WTC11 (cell line): Measurements from ENCODE around the gene GRAMD4. TPM values are rescaled to one million over a fixed set of nuclear protein-coding genes. Genes with fewer than 3 reads are reported as not detected.

Experiments
- ATAC-seq: fragments of 200-7000 bp; cut with Tn5 transposase; 2 replicates; pipeline ENCODE4 v1.10.0; 2021; ENCODE audit warnings: mild to moderate bottlenecking, moderate library complexity
- CTCF ChIA-PET: fragments of 300-600 bp; sonication (Branson Sonifier 250); formaldehyde crosslinking; loops from one replicate; lab custom pipeline; 2021; ENCODE audit warnings: antibody characterized with exemption; lab: Charles Lee
- POLR2A ChIA-PET: fragments of 350-600 bp; sonication (Branson Sonifier 250); formaldehyde crosslinking; loops from one replicate; lab custom pipeline; 2021; ENCODE audit warnings: antibody characterized with exemption; lab: Charles Lee
- DNase-seq: peaks from one replicate; pipeline ENCODE4 v3.0.0; 2021; ENCODE audit warnings: low spot score
- H3K27ac Mint-ChIP-seq: 2 replicates; pipeline ENCODE4 v1.8.0; 2021; ENCODE audit warnings: mixed read lengths
- H3K27me3 Mint-ChIP-seq: 2 replicates; pipeline ENCODE4 v1.8.0; 2021; ENCODE audit warnings: low read depth, mild to moderate bottlenecking, moderate library complexity, mixed read lengths
- H3K36me3 Mint-ChIP-seq: 2 replicates; pipeline ENCODE4 v1.8.0; 2021; ENCODE audit warnings: mixed read lengths
- H3K4me1 Mint-ChIP-seq: 2 replicates; pipeline ENCODE4 v1.8.0; 2022; ENCODE audit warnings: mixed read lengths
- H3K4me3 Mint-ChIP-seq: 2 replicates; pipeline ENCODE4 v1.8.0; 2021; ENCODE audit warnings: mild to moderate bottlenecking, moderate library complexity, mixed read lengths
- H3K9me3 Mint-ChIP-seq: 2 replicates; pipeline ENCODE4 v1.8.0; 2021; ENCODE audit warnings: mixed read lengths
- ATF1 ChIP-seq: sonication (generic); formaldehyde crosslinking; IDR thresholded peaks from 2 replicates; pipeline ENCODE4 v1.8.1; 2023; ENCODE audit warnings: mild to moderate bottlenecking, moderate library complexity, missing genetic modification reagents
- ATF6 ChIP-seq: sonication (generic); formaldehyde crosslinking; IDR thresholded peaks from 2 replicates; pipeline ENCODE4 v1.8.1; 2023; ENCODE audit warnings: mild to moderate bottlenecking, missing genetic modification reagents
- CREM ChIP-seq: sonication (generic); formaldehyde crosslinking; IDR thresholded peaks from 2 replicates; pipeline ENCODE4 v1.8.1; 2022; ENCODE audit warnings: mild to moderate bottlenecking, missing genetic modification reagents, moderate library complexity
- E2F5 ChIP-seq: sonication (generic); formaldehyde crosslinking; IDR thresholded peaks from 2 replicates; pipeline ENCODE4 v1.8.1; 2022; ENCODE audit warnings: mild to moderate bottlenecking, moderate library complexity, missing genetic modification reagents
- EMX1 ChIP-seq: fragments of 250-450 bp; sonication (Bioruptor Pico); IDR thresholded peaks from 2 replicates; pipeline ENCODE4 v1.8.0; 2021; ENCODE audit warnings: mild to moderate bottlenecking
- GABPB1 ChIP-seq: sonication (generic); formaldehyde crosslinking; IDR thresholded peaks from 2 replicates; pipeline ENCODE4 v1.8.1; 2023; ENCODE audit warnings: mild to moderate bottlenecking, missing genetic modification reagents
- GRHL2 ChIP-seq: fragments of 250-450 bp; sonication (Bioruptor Pico); IDR thresholded peaks from 2 replicates; pipeline ENCODE4 v1.8.0; 2022; ENCODE audit warnings: mild to moderate bottlenecking, moderate library complexity; ENCODE audit not compliant: insufficient replicate concordance, severe bottlenecking
- MAX ChIP-seq: sonication (generic); formaldehyde crosslinking; IDR thresholded peaks from 2 replicates; pipeline ENCODE4 v1.8.0; 2022; ENCODE audit warnings: mild to moderate bottlenecking, missing genetic modification reagents
- NR2C2 ChIP-seq: sonication (generic); formaldehyde crosslinking; IDR thresholded peaks from 2 replicates; pipeline ENCODE4 v1.8.0; 2022; ENCODE audit warnings: mild to moderate bottlenecking, missing genetic modification reagents
- OVOL2 ChIP-seq: fragments of 250-450 bp; sonication (Bioruptor Pico); IDR thresholded peaks from 2 replicates; pipeline ENCODE4 v1.9.0; 2021; ENCODE audit warnings: mild to moderate bottlenecking, borderline replicate concordance
- PRRX2 ChIP-seq: fragments of 250-450 bp; sonication (Bioruptor Pico); IDR thresholded peaks from 2 replicates; pipeline ENCODE4 v1.8.0; 2021; ENCODE audit warnings: mild to moderate bottlenecking
- TEAD1 ChIP-seq: sonication (generic); formaldehyde crosslinking; IDR thresholded peaks from 2 replicates; pipeline ENCODE4 v1.8.0; 2022; ENCODE audit warnings: mild to moderate bottlenecking, missing genetic modification reagents
- TEAD4 ChIP-seq: sonication (generic); formaldehyde crosslinking; IDR thresholded peaks from 2 replicates; pipeline ENCODE4 v1.8.0; 2022; ENCODE audit warnings: mild to moderate bottlenecking, missing genetic modification reagents
- TP53 ChIP-seq: sonication (generic); formaldehyde crosslinking; IDR thresholded peaks from 2 replicates; pipeline ENCODE4 v1.8.1; 2023; ENCODE audit warnings: mild to moderate bottlenecking, missing genetic modification reagents
- USF2 ChIP-seq: sonication (generic); formaldehyde crosslinking; IDR thresholded peaks from 2 replicates; pipeline ENCODE4 v1.8.1; 2023; ENCODE audit warnings: mild to moderate bottlenecking, missing genetic modification reagents, moderate library complexity
- ZBTB21 ChIP-seq: sonication (generic); formaldehyde crosslinking; IDR thresholded peaks from 2 replicates; pipeline ENCODE4 v1.8.1; 2023; ENCODE audit warnings: mild to moderate bottlenecking, missing genetic modification reagents, borderline replicate concordance
- ZBTB43 ChIP-seq: sonication (generic); formaldehyde crosslinking; IDR thresholded peaks from 2 replicates; pipeline ENCODE4 v1.8.1; 2023; ENCODE audit warnings: mild to moderate bottlenecking, missing genetic modification reagents
- ZNF138 ChIP-seq: sonication (generic); formaldehyde crosslinking; conservative IDR thresholded peaks from 2 replicates; pipeline ENCODE4 v1.8.1; 2022; ENCODE audit warnings: mild to moderate bottlenecking, moderate library complexity, missing genetic modification reagents
- ZNF263 ChIP-seq: sonication (generic); formaldehyde crosslinking; IDR thresholded peaks from 2 replicates; pipeline ENCODE4 v1.8.1; 2022; ENCODE audit warnings: low read depth, mild to moderate bottlenecking, moderate library complexity, missing genetic modification reagents
- ZNF281 ChIP-seq: sonication (generic); formaldehyde crosslinking; IDR thresholded peaks from 2 replicates; pipeline ENCODE4 v1.8.0; 2023; ENCODE audit warnings: mild to moderate bottlenecking, missing genetic modification reagents
- ZNF396 ChIP-seq: fragments of 250-450 bp; sonication (Bioruptor Pico); IDR thresholded peaks from 2 replicates; pipeline ENCODE4 v1.8.0; 2021; ENCODE audit warnings: mild to moderate bottlenecking, moderate library complexity, borderline replicate concordance
- ZNF512 ChIP-seq: sonication (generic); formaldehyde crosslinking; IDR thresholded peaks from 2 replicates; pipeline ENCODE4 v1.8.1; 2022; ENCODE audit warnings: missing genetic modification reagents, borderline replicate concordance
- total RNA-seq: library from RNA; stranded (reverse); gene quantifications from 3 replicates; pipeline ENCODE4 v1.2.3, GENCODE V29; 2021

Gene GRAMD4
- total RNA-seq, 1 experiment from 2014 or later: 41.0 TPM

- H3K9me3 Mint-ChIP-seq: peaks cover 5% of the 10 kb centered on the region
- peaks cover 17% of the 10 kb centered on the region for H3K4me1 Mint-ChIP-seq
- ChIA-PET POLR2A (no interaction called here), CTCF (interaction anchor here (1.4 kb wide), 1 partner anchor 45 kb away, joined by 3 read pairs; no protein-coding TSS in a partner anchor)
- 0 out of 2 replicates have a peak overlapping the region, but pooled peaks have one; percentile 41 for H3K27ac Mint-ChIP-seq
- no peak for DNase-seq
- peak; percentile 24 for ATAC-seq
- no peaks in the 10 kb centered on the region; the same call in 1 of the 2 replicates for H3K27me3 Mint-ChIP-seq
- TF ChIP-seq GRHL2 (CRISPR knock-in tag) (no peak), MAX (CRISPR knock-in tag) (no peak), ZNF263 (CRISPR knock-in tag) (no peak), PRRX2 (CRISPR knock-in tag) (no peak), GABPB1 (peak; percentile 28; the same call in 1 of the 2 replicates), TEAD1 (CRISPR knock-in tag) (no peak)
- peaks cover 3% of the 10 kb centered on the region; the same call in 1 of the 2 replicates for H3K36me3 Mint-ChIP-seq
- H3K4me3 Mint-ChIP-seq: no peak overlapping the region
Measured at GRCh38 chr22:46609175-46609690, 11.0 kb upstream of the GRAMD4 start.

GRCh38 chr22:46609724-46610201 is 10.4 kb upstream of the GRAMD4 start:
- Mint-ChIP-seq H3K36me3 (peaks cover 3% of the 10 kb centered on the region; the same call in 1 of the 2 replicates), H3K27ac (0 out of 2 replicates have a peak overlapping the region, but pooled peaks have one; percentile 41), H3K4me3 (no peak overlapping the region), H3K27me3 (no peaks in the 10 kb centered on the region), H3K4me1 (peaks cover 14% of the 10 kb centered on the region)
- CTCF ChIA-PET: interaction anchor here (1.4 kb wide), 1 partner anchor 46 kb away, joined by 3 read pairs; no protein-coding TSS in a partner anchor
- no peak for ATAC-seq
- TF ChIP-seq ZNF138 (CRISPR knock-in tag) (no peak), ZBTB43 (CRISPR knock-in tag) (no peak), ATF1 (no peak), ATF6 (no peak), ZBTB21 (CRISPR knock-in tag) (no peak), NR2C2 (CRISPR knock-in tag) (no peak), CREM (CRISPR knock-in tag) (no peak), ZNF512 (no peak), ZNF281 (CRISPR knock-in tag) (no peak), EMX1 (CRISPR knock-in tag) (no peak), ZNF396 (no peak), E2F5 (CRISPR knock-in tag) (no peak), OVOL2 (no peak), USF2 (CRISPR knock-in tag) (no peak), TEAD4 (CRISPR knock-in tag) (no peak), TP53 (CRISPR knock-in tag) (no peak)
- TF ChIP-seq, all 79 proteins: peak for 0
- DNase-seq: no peak
- POLR2A ChIA-PET: no interaction called here
- peaks cover 5% of the 10 kb centered on the region for H3K9me3 Mint-ChIP-seq
